Natural killer cell (primary cell): ENCODE measurements around the gene YWHAG. TPM values are rescaled to one million over a fixed set of nuclear protein-coding genes. Genes with fewer than 3 reads are reported as not detected.
"Not testable (repeated sequence)": the region's sequence is repeated elsewhere in the genome, so short reads cannot be mapped to it uniquely, and the experiment has no call there.

Source experiments
- ATAC-seq, 3 donors: fragments of 150-1000 bp in 2 of 3; fragments of 200-7000 bp in 1 of 3; cut with Tn5 transposase; 1 replicate in 1 of 3; 2 replicates in 2 of 3; pipeline ENCODE4 v1.10.0; 2021; ENCODE audit warnings: mild to moderate bottlenecking in 2 of 3, moderate library complexity in 2 of 3
- DNase-seq, 2 donors: peaks; one replicate each; pipeline versions ENCODE4 v3.0.0 to v3.0.0-alpha.2; 2013 to 2021; ENCODE audit warnings: mixed read lengths in 1 of 2
- H3K27ac ChIP-seq: one replicate; pipeline ENCODE4 v1.5.1; 2013; ENCODE audit warnings: mild to moderate bottlenecking, low read length
- H3K27me3 ChIP-seq: one replicate; pipeline ENCODE4 v1.6.1; 2013; ENCODE audit warnings: low read length; ENCODE audit not compliant: control insufficient read depth, insufficient read depth
- H3K36me3 ChIP-seq: one replicate; pipeline ENCODE4 v1.6.1; 2013; ENCODE audit warnings: low read length; ENCODE audit not compliant: control insufficient read depth, insufficient read depth
- H3K4me1 ChIP-seq: one replicate; pipeline ENCODE4 v1.6.1; 2013; ENCODE audit warnings: low read length; ENCODE audit not compliant: control insufficient read depth, insufficient read depth
- H3K4me3 ChIP-seq: one replicate; pipeline ENCODE4 v1.5.1; 2013; ENCODE audit warnings: low read length
- H3K9me3 ChIP-seq: one replicate; pipeline ENCODE4 v1.6.1; 2013; ENCODE audit warnings: low read length; ENCODE audit not compliant: control insufficient read depth, insufficient read depth
- H3K27ac Mint-ChIP-seq, 2 donors: one replicate each; pipeline ENCODE4 v1.8.0; 2022; ENCODE audit warnings: mild to moderate bottlenecking in 2 of 2, mixed read lengths in 2 of 2, moderate library complexity in 1 of 2
- H3K27me3 Mint-ChIP-seq, 2 donors: one replicate each; pipeline ENCODE4 v1.8.0; 2022; ENCODE audit warnings: low read depth in 2 of 2, mixed read lengths in 2 of 2
- H3K36me3 Mint-ChIP-seq: one replicate; pipeline ENCODE4 v1.8.0; 2022; ENCODE audit warnings: mixed read lengths
- H3K4me1 Mint-ChIP-seq, 2 donors: one replicate each; pipeline ENCODE4 v1.8.0; 2022; ENCODE audit warnings: mixed read lengths in 2 of 2
- H3K4me3 Mint-ChIP-seq: one replicate; pipeline ENCODE4 v1.8.0; 2022; ENCODE audit warnings: mild to moderate bottlenecking, moderate library complexity, mixed read lengths
- H3K9me3 Mint-ChIP-seq, 2 donors: one replicate each; pipeline ENCODE4 v1.8.0; 2022; ENCODE audit warnings: mixed read lengths in 2 of 2
- WGBS: methylation state at CpG from one replicate; pipeline ENCODE4 v1.1.7; 2013; ENCODE audit warnings: missing lambda C conversion rate; ENCODE audit not compliant: insufficient coverage; 5-methylcytosine and 5-hydroxymethylcytosine counted together
- intact Hi-C: fragments of 100-400 bp; cut with micrococcal nuclease; formaldehyde crosslinking; loops from one replicate; pipeline ENCODE4 v1.14.2; 2022
- total RNA-seq, 4 donors: library from RNA; stranded (reverse); fragments of 120-200 nt in 1 of 4; gene quantifications; one replicate each; pipeline versions ENCODE4 v1.2.3 to v1.2.4, GENCODE V29; 2013 to 2022
- TF ChIP-seq, protein P1 (sequence below): fragments of 200-600 bp; IDR thresholded peaks from one replicate; pipeline ENCODE4 v1.8.0; 2022; ENCODE audit warnings: antibody characterized with exemption

The YWHAG gene
- total RNA-seq, 3 donors from 2014 or later (not counting 1 experiment from before 2014, with no cell fraction given): 21.4 to 28.9 (median 27.4) TPM

DNA sequence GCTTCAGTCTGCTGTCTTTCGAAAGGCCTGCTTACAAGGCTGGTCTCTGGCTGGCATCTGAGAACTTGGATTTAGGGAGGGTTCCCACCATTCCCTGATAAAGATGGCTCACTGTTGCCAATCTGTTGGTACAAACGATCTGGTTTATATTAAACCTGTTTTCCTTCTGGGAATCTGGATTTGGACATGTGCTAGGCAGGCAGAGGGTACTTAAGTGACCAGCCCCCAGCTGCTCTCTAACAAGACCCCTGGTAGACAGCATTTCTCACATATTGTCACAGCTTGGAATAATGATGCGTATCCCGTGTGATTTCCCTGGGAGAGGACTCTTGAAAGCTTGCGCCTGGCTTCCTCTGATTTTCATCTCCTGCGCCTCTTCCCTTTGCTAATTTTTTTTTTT lies 21.6 kb downstream of the YWHAG start:
- TF ChIP-seq, protein P1, sequence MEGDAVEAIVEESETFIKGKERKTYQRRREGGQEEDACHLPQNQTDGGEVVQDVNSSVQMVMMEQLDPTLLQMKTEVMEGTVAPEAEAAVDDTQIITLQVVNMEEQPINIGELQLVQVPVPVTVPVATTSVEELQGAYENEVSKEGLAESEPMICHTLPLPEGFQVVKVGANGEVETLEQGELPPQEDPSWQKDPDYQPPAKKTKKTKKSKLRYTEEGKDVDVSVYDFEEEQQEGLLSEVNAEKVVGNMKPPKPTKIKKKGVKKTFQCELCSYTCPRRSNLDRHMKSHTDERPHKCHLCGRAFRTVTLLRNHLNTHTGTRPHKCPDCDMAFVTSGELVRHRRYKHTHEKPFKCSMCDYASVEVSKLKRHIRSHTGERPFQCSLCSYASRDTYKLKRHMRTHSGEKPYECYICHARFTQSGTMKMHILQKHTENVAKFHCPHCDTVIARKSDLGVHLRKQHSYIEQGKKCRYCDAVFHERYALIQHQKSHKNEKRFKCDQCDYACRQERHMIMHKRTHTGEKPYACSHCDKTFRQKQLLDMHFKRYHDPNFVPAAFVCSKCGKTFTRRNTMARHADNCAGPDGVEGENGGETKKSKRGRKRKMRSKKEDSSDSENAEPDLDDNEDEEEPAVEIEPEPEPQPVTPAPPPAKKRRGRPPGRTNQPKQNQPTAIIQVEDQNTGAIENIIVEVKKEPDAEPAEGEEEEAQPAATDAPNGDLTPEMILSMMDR: no peak
- H3K9me3 ChIP-seq: no peaks in the 10 kb centered on the region
- H3K4me3 Mint-ChIP-seq: no peak overlapping the region
- 98% methylated on average over 6 of the region's 6 CpGs for WGBS
- no peaks in the 10 kb centered on the region for H3K27me3 ChIP-seq
- intact Hi-C loops: no loop called here
- no peaks in the 10 kb centered on the region for H3K9me3 Mint-ChIP-seq
- no peak overlapping the region for H3K27ac Mint-ChIP-seq
- H3K27me3 Mint-ChIP-seq: no peaks in the 10 kb centered on the region
- H3K4me3 ChIP-seq: no peak overlapping the region
- H3K27ac ChIP-seq: no peak overlapping the region
- no peaks in the 10 kb centered on the region for H3K4me1 ChIP-seq
- DNase-seq: no peak
- no peaks in the 10 kb centered on the region for H3K36me3 Mint-ChIP-seq
- H3K36me3 ChIP-seq: peaks cover 6% of the 10 kb centered on the region
- H3K4me1 Mint-ChIP-seq: peaks cover 19 to 37% of the 10 kb centered on the region in 2 donors
- ATAC-seq: no peak

DNA sequence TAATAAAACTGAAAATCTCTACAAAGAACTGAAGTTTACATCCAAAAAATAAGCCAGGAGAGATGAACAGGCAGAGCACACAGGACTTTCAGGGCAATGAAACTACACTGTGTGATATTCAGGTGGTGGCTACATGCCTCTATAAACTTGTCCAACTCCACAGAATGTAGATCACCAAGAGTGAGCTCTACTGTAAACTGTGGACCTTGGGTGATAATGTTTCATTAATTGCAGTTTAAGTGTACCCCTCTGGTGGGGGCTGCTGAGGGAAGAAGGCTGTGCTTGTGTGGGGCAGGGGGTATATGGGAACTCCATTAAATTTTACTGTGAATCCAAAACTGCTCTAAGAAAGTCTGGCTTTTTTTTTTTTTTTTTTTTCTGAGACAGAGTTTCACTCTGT lies 22.7 kb downstream of the YWHAG start:
- peaks cover 12 to 35% of the 10 kb centered on the region in 2 donors for H3K4me1 Mint-ChIP-seq
- TF ChIP-seq, protein P1: no peak
- H3K4me3 Mint-ChIP-seq: no peak overlapping the region
- intact Hi-C loops: no loop called here
- no peaks in the 10 kb centered on the region for H3K9me3 Mint-ChIP-seq
- H3K27me3 ChIP-seq: no peaks in the 10 kb centered on the region
- H3K36me3 ChIP-seq: peaks cover 4% of the 10 kb centered on the region
- no peaks in the 10 kb centered on the region for H3K27me3 Mint-ChIP-seq
- H3K4me1 ChIP-seq: no peaks in the 10 kb centered on the region
- H3K36me3 Mint-ChIP-seq: no peaks in the 10 kb centered on the region
- no peak overlapping the region for H3K27ac Mint-ChIP-seq
- DNase-seq (no peak), ATAC-seq (no peak)
- H3K4me3 ChIP-seq: no peak overlapping the region
- H3K27ac ChIP-seq: no peak overlapping the region
- no peaks in the 10 kb centered on the region for H3K9me3 ChIP-seq

DNA sequence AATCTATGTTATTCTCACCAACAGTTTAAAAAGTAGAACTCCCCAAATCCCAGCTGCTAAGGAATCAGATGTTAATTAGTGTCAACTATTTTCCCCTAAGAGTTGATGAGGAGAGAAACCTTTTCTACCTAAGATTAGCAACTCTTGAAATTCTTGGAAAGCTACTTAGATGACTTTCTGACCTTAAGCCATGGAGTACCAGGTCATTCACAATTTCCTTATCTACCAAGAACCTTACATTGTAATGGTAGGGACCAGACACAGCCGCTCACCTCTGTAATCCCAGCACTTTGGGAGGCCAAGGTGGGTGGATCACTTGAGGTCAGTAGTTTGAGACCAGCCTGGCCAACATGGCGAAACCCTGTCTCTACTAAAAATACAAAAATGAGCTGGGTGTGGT lies 23.4 kb downstream of the YWHAG start:
- H3K4me3 ChIP-seq, H3K36me3 ChIP-seq, intact Hi-C loops, H3K36me3 Mint-ChIP-seq, DNase-seq, H3K4me1 ChIP-seq, H3K9me3 ChIP-seq, H3K9me3 Mint-ChIP-seq, H3K27me3 ChIP-seq, H3K27ac Mint-ChIP-seq, H3K4me3 Mint-ChIP-seq, H3K27me3 Mint-ChIP-seq, H3K27ac ChIP-seq, ATAC-seq: not testable (repeated sequence)
- WGBS: 100% methylated on average over 1 of the region's 2 CpGs
- peaks cover 8 to 31% of the 10 kb centered on the region in 2 donors for H3K4me1 Mint-ChIP-seq

DNA sequence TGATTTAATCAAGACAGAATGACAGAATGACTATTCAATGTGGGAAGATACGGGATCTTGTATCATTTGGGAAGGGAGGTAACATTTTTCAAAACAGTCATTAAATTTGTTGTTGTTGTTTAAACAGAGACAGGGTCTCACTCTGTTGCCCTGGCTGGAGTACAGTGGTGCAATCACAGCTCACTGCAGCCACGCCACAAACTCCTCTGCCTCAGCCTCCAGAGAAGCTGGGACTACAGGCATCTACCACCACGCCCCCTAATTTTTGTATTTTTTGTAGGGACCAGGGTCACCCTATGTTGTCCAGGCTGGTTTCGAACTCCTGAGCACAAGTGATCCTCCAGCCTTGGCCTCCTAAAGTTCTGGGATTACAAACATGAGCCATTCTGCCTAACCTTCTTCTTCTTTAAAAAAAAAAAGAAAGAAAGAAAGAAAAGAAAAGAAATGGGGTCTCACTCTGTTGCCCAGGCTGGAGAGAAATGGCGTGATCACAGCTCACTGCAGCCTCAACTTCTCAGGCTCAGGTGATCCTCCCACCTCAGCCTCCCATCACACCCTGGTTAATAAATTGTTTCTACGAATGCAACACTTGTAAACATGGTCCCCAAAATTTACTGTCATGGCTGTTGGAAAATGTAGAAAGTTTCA lies 24.3 kb downstream of the YWHAG start:
- no peaks in the 10 kb centered on the region for H3K9me3 ChIP-seq
- WGBS: 91% methylated on average over 4 of the region's 6 CpGs
- Mint-ChIP-seq H3K36me3 (peaks cover 7% of the 10 kb centered on the region), H3K4me1 (peaks cover 14 to 33% of the 10 kb centered on the region in 2 donors), H3K27ac (no peak overlapping the region), H3K27me3 (no peaks in the 10 kb centered on the region), H3K9me3 (no peaks in the 10 kb centered on the region), H3K4me3 (no peak overlapping the region)
- H3K27me3 ChIP-seq: no peaks in the 10 kb centered on the region
- H3K4me3 ChIP-seq: no peak overlapping the region
- DNase-seq (no peak), ATAC-seq (no peak)
- no peak overlapping the region for H3K27ac ChIP-seq
- H3K4me1 ChIP-seq: no peaks in the 10 kb centered on the region
- intact Hi-C loops: no loop called here
- peaks cover 6% of the 10 kb centered on the region for H3K36me3 ChIP-seq
- TF ChIP-seq, protein P1: no peak
